Measurements from ENCODE around the gene EYA2. TPM values are rescaled to one million over a fixed set of nuclear protein-coding genes. Genes with fewer than 3 reads are reported as not detected.

The EYA2 gene
- total RNA-seq, 1 experiment from 2014 or later, result not detected

- Mint-ChIP-seq H3K9me3 (ENCODE audit: unreplicated experiment) (no peaks in the 10 kb centered on the region), H3K4me1 (ENCODE audit: insufficient read depth, unreplicated experiment) (no peaks in the 10 kb centered on the region), H3K27me3 (ENCODE audit: insufficient read depth, unreplicated experiment) (peaks cover 26% of the 10 kb centered on the region), H3K36me3 (ENCODE audit: insufficient read depth, unreplicated experiment) (no peaks in the 10 kb centered on the region), H3K4me3 (ENCODE audit: unreplicated experiment) (no peak overlapping the region), H3K27ac (ENCODE audit: low read depth, unreplicated experiment) (no peak overlapping the region)
- TF ChIP-seq, protein P1, sequence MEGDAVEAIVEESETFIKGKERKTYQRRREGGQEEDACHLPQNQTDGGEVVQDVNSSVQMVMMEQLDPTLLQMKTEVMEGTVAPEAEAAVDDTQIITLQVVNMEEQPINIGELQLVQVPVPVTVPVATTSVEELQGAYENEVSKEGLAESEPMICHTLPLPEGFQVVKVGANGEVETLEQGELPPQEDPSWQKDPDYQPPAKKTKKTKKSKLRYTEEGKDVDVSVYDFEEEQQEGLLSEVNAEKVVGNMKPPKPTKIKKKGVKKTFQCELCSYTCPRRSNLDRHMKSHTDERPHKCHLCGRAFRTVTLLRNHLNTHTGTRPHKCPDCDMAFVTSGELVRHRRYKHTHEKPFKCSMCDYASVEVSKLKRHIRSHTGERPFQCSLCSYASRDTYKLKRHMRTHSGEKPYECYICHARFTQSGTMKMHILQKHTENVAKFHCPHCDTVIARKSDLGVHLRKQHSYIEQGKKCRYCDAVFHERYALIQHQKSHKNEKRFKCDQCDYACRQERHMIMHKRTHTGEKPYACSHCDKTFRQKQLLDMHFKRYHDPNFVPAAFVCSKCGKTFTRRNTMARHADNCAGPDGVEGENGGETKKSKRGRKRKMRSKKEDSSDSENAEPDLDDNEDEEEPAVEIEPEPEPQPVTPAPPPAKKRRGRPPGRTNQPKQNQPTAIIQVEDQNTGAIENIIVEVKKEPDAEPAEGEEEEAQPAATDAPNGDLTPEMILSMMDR (IDR thresholded peaks at IDR 0.05; ENCODE audit: unreplicated experiment), result no peak
- CTCF ChIA-PET, result no interaction called here
- BruUV-seq (replicated peaks), result no TSS peak
- intact Hi-C loops (cut with micrococcal nuclease), result no loop called here
- DNase-seq (ENCODE audit: unreplicated experiment), result no peak
- POLR2A ChIA-PET, result interaction anchor here (0.5 kb wide), 1 partner anchor 77 kb away, joined by 4 read pairs; no protein-coding TSS in a partner anchor
These were observed 153.4 kb downstream of the EYA2 start for GRCh38 chr20:47048054-47048453.

- Mint-ChIP-seq H3K9me3 (ENCODE audit: unreplicated experiment) (no peaks in the 10 kb centered on the region), H3K4me3 (ENCODE audit: unreplicated experiment) (no peak overlapping the region), H3K4me1 (ENCODE audit: insufficient read depth, unreplicated experiment) (no peaks in the 10 kb centered on the region), H3K36me3 (ENCODE audit: insufficient read depth, unreplicated experiment) (no peaks in the 10 kb centered on the region), H3K27me3 (ENCODE audit: insufficient read depth, unreplicated experiment) (peaks cover 26% of the 10 kb centered on the region), H3K27ac (ENCODE audit: low read depth, unreplicated experiment) (no peak overlapping the region)
- DNase-seq (ENCODE audit: unreplicated experiment), result no peak
- TF ChIP-seq, protein P1 (IDR thresholded peaks at IDR 0.05; ENCODE audit: unreplicated experiment), result no peak
- ChIA-PET POLR2A (interaction anchor here (0.6 to 0.7 kb wide), 3 partner anchors 73 to 1070 kb away, joined by 3 to 4 read pairs (median 3); no protein-coding TSS in a partner anchor), CTCF (interaction anchor here (0.6 kb wide), 3 partner anchors 59 to 291 kb away, joined by 3 read pairs; no protein-coding TSS in a partner anchor)
- no TSS peak for BruUV-seq (replicated peaks)
- intact Hi-C loops (cut with micrococcal nuclease), result no loop called here
These were observed 155.1 kb downstream of the EYA2 start for GRCh38 chr20:47049771-47050170.

DNA sequence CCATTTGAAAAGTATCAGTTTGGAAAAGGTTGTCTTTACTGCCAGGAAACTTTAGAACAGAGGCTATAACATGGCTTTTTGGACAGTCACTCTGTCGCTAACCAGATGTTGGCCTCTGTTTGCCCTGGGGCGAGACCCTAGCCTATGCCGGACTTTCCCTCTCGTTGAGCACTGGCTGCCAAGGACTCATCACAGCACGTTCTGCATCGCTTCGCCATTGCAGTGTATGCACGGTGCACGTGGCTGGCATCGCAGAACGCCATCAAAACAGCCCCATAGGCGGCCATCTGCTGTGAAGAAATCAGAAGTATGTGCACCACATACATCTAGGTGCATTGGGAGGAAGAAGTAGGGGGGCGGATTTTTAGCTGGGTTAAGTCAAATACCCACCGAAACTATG is 156.4 kb downstream of the EYA2 start:
- no peak for DNase-seq (ENCODE audit: unreplicated experiment)
- TF ChIP-seq, protein P1 (IDR thresholded peaks at IDR 0.05; ENCODE audit: unreplicated experiment), result no peak
- no TSS peak for BruUV-seq (replicated peaks)
- ChIA-PET CTCF (interaction anchor here (0.6 kb wide), 1 partner anchor 199 kb away, joined by 3 read pairs; no protein-coding TSS in a partner anchor), POLR2A (interaction anchor here (1.1 kb wide), 1 partner anchor 48 kb away, joined by 3 read pairs; no protein-coding TSS in a partner anchor)
- H3K27me3 Mint-ChIP-seq (ENCODE audit: insufficient read depth, unreplicated experiment), result peaks cover 39% of the 10 kb centered on the region
- H3K9me3 Mint-ChIP-seq (ENCODE audit: unreplicated experiment), result no peaks in the 10 kb centered on the region
- H3K4me3 Mint-ChIP-seq (ENCODE audit: unreplicated experiment), result no peak overlapping the region
- H3K27ac Mint-ChIP-seq (ENCODE audit: low read depth, unreplicated experiment), result no peak overlapping the region
- no peaks in the 10 kb centered on the region for H3K4me1 Mint-ChIP-seq (ENCODE audit: insufficient read depth, unreplicated experiment)
- H3K36me3 Mint-ChIP-seq (ENCODE audit: insufficient read depth, unreplicated experiment), result no peaks in the 10 kb centered on the region
- intact Hi-C loops (cut with micrococcal nuclease), result no loop called here

- CTCF ChIA-PET, result no interaction called here
- Mint-ChIP-seq H3K27me3 (ENCODE audit: insufficient read depth, unreplicated experiment) (peaks cover 42% of the 10 kb centered on the region), H3K4me3 (ENCODE audit: unreplicated experiment) (no peak overlapping the region), H3K9me3 (ENCODE audit: unreplicated experiment) (no peaks in the 10 kb centered on the region), H3K27ac (ENCODE audit: low read depth, unreplicated experiment) (no peak overlapping the region), H3K36me3 (ENCODE audit: insufficient read depth, unreplicated experiment) (no peaks in the 10 kb centered on the region), H3K4me1 (ENCODE audit: insufficient read depth, unreplicated experiment) (no peaks in the 10 kb centered on the region)
- no peak for DNase-seq (ENCODE audit: unreplicated experiment)
- TF ChIP-seq, protein P1 (IDR thresholded peaks at IDR 0.05; ENCODE audit: unreplicated experiment), result no peak
- intact Hi-C loops (cut with micrococcal nuclease), result no loop called here
- BruUV-seq (replicated peaks), result no TSS peak
- POLR2A ChIA-PET, result interaction anchor here (0.6 to 1.1 kb wide), 4 partner anchors 31 to 1231 kb away, joined by 3 to 5 read pairs (median 4); no protein-coding TSS in a partner anchor
These were observed 157.4 kb downstream of the EYA2 start for GRCh38 chr20:47051936-47052526.

Measured in MCF 10A (cell line).